Stimulated activated naive CD8-positive, alpha-beta T cell treated with anti-CD3 and anti-CD28 coated beads, Interleukin-15, amount 100 ng/mL, for 72 hours (primary cell): Measurements from ENCODE around the gene SLC7A8.

Experiments used
- ATAC-seq: fragments of 150-1000 bp; cut with Tn5 transposase; 2 replicates; pipeline ENCODE4 v1.10.0; 2021; ENCODE audit warnings: mild to moderate bottlenecking, moderate library complexity
- DNase-seq, 2 donors: peaks; one replicate each; pipeline ENCODE4 v3.0.0; 2021 to 2022
- H3K27ac Mint-ChIP-seq, 2 donors: one replicate each; pipeline ENCODE4 v1.8.0; 2022; ENCODE audit warnings: mild to moderate bottlenecking in 2 of 2, mixed read lengths in 2 of 2, moderate library complexity in 2 of 2
- H3K27me3 Mint-ChIP-seq: one replicate; pipeline ENCODE4 v1.8.0; 2022; ENCODE audit warnings: mixed read lengths
- H3K4me1 Mint-ChIP-seq: one replicate; pipeline ENCODE4 v1.8.0; 2022; ENCODE audit warnings: mild to moderate bottlenecking, mixed read lengths
- H3K4me3 Mint-ChIP-seq, 2 donors: one replicate each; pipeline ENCODE4 v1.8.0; 2022; ENCODE audit warnings: mild to moderate bottlenecking in 2 of 2, mixed read lengths in 2 of 2, moderate library complexity in 1 of 2
- H3K9me3 Mint-ChIP-seq, 2 donors: one replicate each; pipeline ENCODE4 v1.8.0; 2022; ENCODE audit warnings: mixed read lengths in 2 of 2

SLC7A8 gene

GRCh38 chr14:23172096-23172495 is 11.4 kb downstream of the SLC7A8 start:
- Mint-ChIP-seq H3K4me1 (peaks cover 33% of the 10 kb centered on the region), H3K9me3 (no peaks in the 10 kb centered on the region), H3K27me3 (no peaks in the 10 kb centered on the region), H3K4me3 (no peak overlapping the region), H3K27ac (no peak overlapping the region)
- DNase-seq: no peak
- no peak for ATAC-seq

- H3K4me1 Mint-ChIP-seq: peaks cover 33% of the 10 kb centered on the region
- H3K27me3 Mint-ChIP-seq: no peaks in the 10 kb centered on the region
- no peaks in the 10 kb centered on the region for H3K9me3 Mint-ChIP-seq
- DNase-seq (no peak), ATAC-seq (no peak)
- no peak overlapping the region for H3K4me3 Mint-ChIP-seq
- H3K27ac Mint-ChIP-seq: no peak overlapping the region
These were observed 12.1 kb downstream of the SLC7A8 start for GRCh38 chr14:23171222-23171975.

- no peak overlapping the region for H3K27ac Mint-ChIP-seq
- no peaks in the 10 kb centered on the region for H3K9me3 Mint-ChIP-seq
These were observed 13.8 kb downstream of the SLC7A8 start for GRCh38 chr14:23169622-23170021.

GRCh38 chr14:23168246-23168645 is 15.2 kb downstream of the SLC7A8 start:
- Mint-ChIP-seq H3K9me3 (no peaks in the 10 kb centered on the region), H3K27ac (no peak overlapping the region), H3K4me3 (no peak overlapping the region), H3K27me3 (no peaks in the 10 kb centered on the region), H3K4me1 (peaks cover 18% of the 10 kb centered on the region)
- ATAC-seq (no peak), DNase-seq (no peak)

More at GRCh38 chr14:23169622-23170021, 13.8 kb downstream of the SLC7A8 start:
- peaks cover 28% of the 10 kb centered on the region for H3K4me1 Mint-ChIP-seq
- ATAC-seq (no peak), DNase-seq (no peak)
- no peak overlapping the region for H3K4me3 Mint-ChIP-seq
- no peaks in the 10 kb centered on the region for H3K27me3 Mint-ChIP-seq

- Mint-ChIP-seq H3K27me3 (no peaks in the 10 kb centered on the region), H3K4me3 (no peak overlapping the region), H3K4me1 (peaks cover 18% of the 10 kb centered on the region), H3K9me3 (no peaks in the 10 kb centered on the region), H3K27ac (no peak overlapping the region)
- DNase-seq (no peak), ATAC-seq (no peak)
These were observed 16.2 kb downstream of the SLC7A8 start for GRCh38 chr14:23167116-23167847.

GRCh38 chr14:23164949-23165348 is 18.5 kb downstream of the SLC7A8 start:
- H3K9me3 Mint-ChIP-seq: no peaks in the 10 kb centered on the region
- ATAC-seq (no peak), DNase-seq (no peak)
- no peaks in the 10 kb centered on the region for H3K27me3 Mint-ChIP-seq
- H3K27ac Mint-ChIP-seq: no peak overlapping the region
- no peak overlapping the region for H3K4me3 Mint-ChIP-seq
- H3K4me1 Mint-ChIP-seq: peaks cover 24% of the 10 kb centered on the region

- H3K4me1 Mint-ChIP-seq: peaks cover 24% of the 10 kb centered on the region
These were observed 19.2 kb downstream of the SLC7A8 start for GRCh38 chr14:23164250-23164649.

GRCh38 chr14:23163830-23164229 is 19.6 kb downstream of the SLC7A8 start:
- ATAC-seq: no peak
- Mint-ChIP-seq H3K4me1 (peaks cover 24% of the 10 kb centered on the region), H3K4me3 (no peak overlapping the region), H3K27ac (no peak overlapping the region), H3K27me3 (no peaks in the 10 kb centered on the region), H3K9me3 (no peaks in the 10 kb centered on the region)
- no peak for DNase-seq

More at GRCh38 chr14:23164250-23164649, 19.2 kb downstream of the SLC7A8 start:
- ATAC-seq: no peak
- DNase-seq: no peak
- Mint-ChIP-seq H3K4me3 (no peak overlapping the region), H3K9me3 (no peaks in the 10 kb centered on the region), H3K27ac (no peak overlapping the region), H3K27me3 (no peaks in the 10 kb centered on the region)

- ATAC-seq (no peak), DNase-seq (no peak)
- peaks cover 24% of the 10 kb centered on the region for H3K4me1 Mint-ChIP-seq
- H3K27me3 Mint-ChIP-seq: no peaks in the 10 kb centered on the region
- H3K4me3 Mint-ChIP-seq: no peak overlapping the region
- no peak overlapping the region for H3K27ac Mint-ChIP-seq
- no peaks in the 10 kb centered on the region for H3K9me3 Mint-ChIP-seq
These were observed 20.7 kb downstream of the SLC7A8 start for GRCh38 chr14:23162800-23163199.

GRCh38 chr14:23162005-23162404 is 21.5 kb downstream of the SLC7A8 start:
- Mint-ChIP-seq H3K27ac (peak overlapping the region in 1 of 2 donors; percentile 43), H3K9me3 (no peaks in the 10 kb centered on the region), H3K4me1 (peaks cover 24% of the 10 kb centered on the region), H3K4me3 (peak overlapping the region in 1 of 2 donors; percentile 5), H3K27me3 (no peaks in the 10 kb centered on the region)
- no peak for ATAC-seq
- DNase-seq: no peak

GRCh38 chr14:23160924-23161522 is 22.4 kb downstream of the SLC7A8 start:
- H3K4me1 Mint-ChIP-seq: peaks cover 24% of the 10 kb centered on the region
- no peak for ATAC-seq
- no peaks in the 10 kb centered on the region for H3K27me3 Mint-ChIP-seq
- no peak overlapping the region for H3K4me3 Mint-ChIP-seq
- no peaks in the 10 kb centered on the region for H3K9me3 Mint-ChIP-seq
- H3K27ac Mint-ChIP-seq: peak overlapping the region in 1 of 2 donors; percentile 20
- no peak for DNase-seq

GRCh38 chr14:23159532-23159931 is 23.9 kb downstream of the SLC7A8 start:
- Mint-ChIP-seq H3K4me3 (no peak overlapping the region), H3K27ac (no peak overlapping the region), H3K9me3 (no peaks in the 10 kb centered on the region), H3K4me1 (peaks cover 33% of the 10 kb centered on the region), H3K27me3 (no peaks in the 10 kb centered on the region)
- ATAC-seq (no peak), DNase-seq (no peak)

- H3K9me3 Mint-ChIP-seq: no peaks in the 10 kb centered on the region
- H3K27me3 Mint-ChIP-seq: no peaks in the 10 kb centered on the region
- peaks cover 41% of the 10 kb centered on the region for H3K4me1 Mint-ChIP-seq
- H3K4me3 Mint-ChIP-seq: no peak overlapping the region
- DNase-seq: no peak
- no peak overlapping the region for H3K27ac Mint-ChIP-seq
- no peak for ATAC-seq
These were observed 24.7 kb downstream of the SLC7A8 start for GRCh38 chr14:23158779-23159178.

- no peaks in the 10 kb centered on the region for H3K9me3 Mint-ChIP-seq
- ATAC-seq (no peak), DNase-seq (no peak)
- H3K4me1 Mint-ChIP-seq: peaks cover 24% of the 10 kb centered on the region
- H3K4me3 Mint-ChIP-seq: no peak overlapping the region
- no peak overlapping the region for H3K27ac Mint-ChIP-seq
- no peaks in the 10 kb centered on the region for H3K27me3 Mint-ChIP-seq
These were observed 28.4 kb downstream of the SLC7A8 start for GRCh38 chr14:23154964-23155587.

GRCh38 chr14:23153851-23154796 is 29.3 kb downstream of the SLC7A8 start:
- no peak for ATAC-seq
- Mint-ChIP-seq H3K4me3 (peak overlapping the region in 1 of 2 donors; percentile 25), H3K9me3 (no peaks in the 10 kb centered on the region), H3K27ac (peak overlapping the region; percentile 4 to 15), H3K4me1 (peaks cover 24% of the 10 kb centered on the region), H3K27me3 (no peaks in the 10 kb centered on the region)
- no peak for DNase-seq
